PC-3 (cell line): ENCODE measurements around the gene FOXI2. TPM values are rescaled to one million over a fixed set of nuclear protein-coding genes. Genes with fewer than 3 reads are reported as not detected.

Experiments
- ATAC-seq: fragments of 200-7000 bp; cut with Tn5 transposase; 2 replicates; pipeline ENCODE4 v1.9.1; 2020; ENCODE audit warnings: mild to moderate bottlenecking, moderate library complexity
- BruUV-seq: library from RNA; stranded (reverse); fragments of 400-500 nt; replicated peaks from 2 replicates; lab custom pipeline; 2021; lab: Mats Ljungman, UMichigan
- CTCF ChIA-PET: fragments of 300-600 bp; sonication (Branson Sonifier 250); formaldehyde crosslinking; loops from one replicate; lab custom pipeline; 2022; ENCODE audit warnings: antibody characterized with exemption; lab: Charles Lee
- POLR2A ChIA-PET: fragments of 300-600 bp; sonication (Branson Sonifier 250); formaldehyde crosslinking; loops from one replicate; lab custom pipeline; 2022; ENCODE audit warnings: antibody characterized with exemption; ENCODE audit not compliant: unreplicated experiment; lab: Charles Lee
- DNase-seq: peaks from one replicate; pipeline ENCODE4 v3.0.0-alpha.2; 2015
- H2AFZ ChIP-seq: fragments of 300-600 bp; sonication (generic); 2 replicates; pipeline ENCODE4 v1.6.0; 2016; ENCODE audit warnings: antibody characterized with exemption, low read length
- H3F3A ChIP-seq: fragments of 300-600 bp; sonication (generic); one replicate; pipeline ENCODE4 v1.6.0; 2017; ENCODE audit warnings: antibody characterized with exemption, low read length, control low read depth, mild to moderate bottlenecking; ENCODE audit not compliant: unreplicated experiment
- H3K27ac ChIP-seq: fragments of 300-600 bp; sonication (generic); 2 replicates; pipeline ENCODE4 v1.5.1; 2016; ENCODE audit warnings: mild to moderate bottlenecking, low read length
- H3K27me3 ChIP-seq: fragments of 300-600 bp; sonication (generic); 2 replicates; pipeline ENCODE4 v1.6.1; 2016; ENCODE audit warnings: low read length, mixed read lengths
- H3K36me3 ChIP-seq: fragments of 300-600 bp; sonication (generic); 2 replicates; pipeline ENCODE4 v1.6.1; 2016; ENCODE audit warnings: low read depth, mixed run types, low read length, mixed read lengths
- H3K4me1 ChIP-seq: fragments of 300-600 bp; sonication (generic); 2 replicates; pipeline ENCODE4 v1.5.1; 2016; ENCODE audit warnings: low read length; ENCODE audit not compliant: insufficient read depth
- H3K4me2 ChIP-seq: fragments of 300-600 bp; sonication (generic); 2 replicates; pipeline ENCODE4 v1.6.0; 2016; ENCODE audit warnings: low read length
- H3K4me3 ChIP-seq: fragments of 300-600 bp; sonication (generic); 2 replicates; pipeline ENCODE4 v1.5.1; 2016; ENCODE audit warnings: mild to moderate bottlenecking, low read length, mixed read lengths
- H3K79me2 ChIP-seq: fragments of 300-600 bp; sonication (generic); 2 replicates; pipeline ENCODE4 v1.6.1; 2017; ENCODE audit warnings: low read length, mixed read lengths
- H3K9ac ChIP-seq: fragments of 300-600 bp; sonication (generic); 2 replicates; pipeline ENCODE4 v1.6.0; 2016; ENCODE audit warnings: mild to moderate bottlenecking, low read length
- H3K9me2 ChIP-seq: fragments of 300-600 bp; sonication (generic); replicated peaks from 2 replicates; pipeline ENCODE4 v1.6.1; 2016; ENCODE audit warnings: mixed run types, low read length, mixed read lengths
- H3K9me3 ChIP-seq: fragments of 300-600 bp; sonication (generic); 2 replicates; pipeline ENCODE4 v1.6.1; 2016; ENCODE audit warnings: low read length, mixed read lengths
- H4K20me1 ChIP-seq: fragments of 300-600 bp; sonication (generic); 2 replicates; pipeline ENCODE4 v1.6.1; 2016; ENCODE audit warnings: low read length, mixed read lengths
- EZH2 ChIP-seq: fragments of 300-600 bp; sonication (generic); IDR thresholded peaks from one replicate; pipeline ENCODE4 v1.6.1; 2017; ENCODE audit warnings: antibody characterized with exemption, mild to moderate bottlenecking, low read length; ENCODE audit not compliant: unreplicated experiment
- EZH2phosphoT487 ChIP-seq: fragments of 300-600 bp; sonication (generic); IDR thresholded peaks from 2 replicates; pipeline ENCODE4 v1.6.1; 2018; ENCODE audit warnings: mild to moderate bottlenecking, antibody characterized with exemption, low read length, borderline replicate concordance
- intact Hi-C: fragments of 100-400 bp; cut with micrococcal nuclease; formaldehyde crosslinking; loops from 2 replicates; pipeline ENCODE4 v1.9.0; 2023
- total RNA-seq: library from RNA; depleted of rRNA; stranded (reverse); fragments of >200 nt; gene quantifications from 2 replicates; pipeline ENCODE4 v1.2.3, GENCODE V29; 2014; rRNA removed
- TF ChIP-seq, protein P1 (sequence below): fragments of 300-600 bp; sonication (generic); conservative IDR thresholded peaks from 2 replicates; pipeline ENCODE4 v1.5.1; 2017; ENCODE audit warnings: antibody characterized with exemption, low read depth, mild to moderate bottlenecking, low read length

The FOXI2 gene
- total RNA-seq, 1 experiment from 2014 or later: not detected

DNA sequence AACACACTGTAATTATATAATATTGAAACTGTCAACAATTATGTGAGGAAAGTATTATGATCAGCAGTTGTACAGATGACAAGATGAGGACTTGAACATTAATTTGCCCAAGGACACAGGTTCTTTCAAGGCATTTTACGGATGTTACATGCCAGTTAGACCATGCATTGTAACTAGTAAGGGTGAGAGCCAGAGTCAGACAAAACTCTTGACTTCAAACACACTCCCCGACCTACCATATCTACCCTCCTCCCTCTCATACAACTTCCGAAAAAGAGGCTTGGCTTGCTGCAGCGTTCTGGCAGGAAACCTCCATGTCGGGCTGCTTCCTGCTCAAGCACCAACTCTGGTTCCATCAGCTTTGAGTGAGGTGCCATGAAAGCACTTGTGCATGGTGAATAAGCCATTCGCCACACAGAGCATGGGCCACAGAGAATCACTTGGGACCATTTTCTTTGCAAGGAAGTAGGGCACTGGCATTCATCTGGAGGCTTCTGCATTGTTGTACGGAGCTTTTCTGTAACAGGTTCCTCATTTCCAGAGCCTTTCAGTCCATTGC lies 53.2 kb downstream of the FOXI2 start:
- Histone ChIP-seq H3K27me3 (peaks cover 25% of the 10 kb centered on the region), H3K9me2 (no peaks in the 10 kb centered on the region), H3K79me2 (no peaks in the 10 kb centered on the region), H3F3A (no peaks in the 10 kb centered on the region), H3K4me3 (no peak overlapping the region), H3K9ac (no peak overlapping the region), H2AFZ (no peak overlapping the region), H3K9me3 (no peaks in the 10 kb centered on the region), H3K4me2 (no peak overlapping the region), H4K20me1 (no peaks in the 10 kb centered on the region), H3K4me1 (no peaks in the 10 kb centered on the region), H3K27ac (no peak overlapping the region), H3K36me3 (no peaks in the 10 kb centered on the region)
- ATAC-seq (no peak), DNase-seq (no peak)
- ChIA-PET POLR2A (no interaction called here), CTCF (no interaction called here)
- TF ChIP-seq EZH2 (no peak), EZH2phosphoT487 (no peak)
- TF ChIP-seq, protein P1, sequence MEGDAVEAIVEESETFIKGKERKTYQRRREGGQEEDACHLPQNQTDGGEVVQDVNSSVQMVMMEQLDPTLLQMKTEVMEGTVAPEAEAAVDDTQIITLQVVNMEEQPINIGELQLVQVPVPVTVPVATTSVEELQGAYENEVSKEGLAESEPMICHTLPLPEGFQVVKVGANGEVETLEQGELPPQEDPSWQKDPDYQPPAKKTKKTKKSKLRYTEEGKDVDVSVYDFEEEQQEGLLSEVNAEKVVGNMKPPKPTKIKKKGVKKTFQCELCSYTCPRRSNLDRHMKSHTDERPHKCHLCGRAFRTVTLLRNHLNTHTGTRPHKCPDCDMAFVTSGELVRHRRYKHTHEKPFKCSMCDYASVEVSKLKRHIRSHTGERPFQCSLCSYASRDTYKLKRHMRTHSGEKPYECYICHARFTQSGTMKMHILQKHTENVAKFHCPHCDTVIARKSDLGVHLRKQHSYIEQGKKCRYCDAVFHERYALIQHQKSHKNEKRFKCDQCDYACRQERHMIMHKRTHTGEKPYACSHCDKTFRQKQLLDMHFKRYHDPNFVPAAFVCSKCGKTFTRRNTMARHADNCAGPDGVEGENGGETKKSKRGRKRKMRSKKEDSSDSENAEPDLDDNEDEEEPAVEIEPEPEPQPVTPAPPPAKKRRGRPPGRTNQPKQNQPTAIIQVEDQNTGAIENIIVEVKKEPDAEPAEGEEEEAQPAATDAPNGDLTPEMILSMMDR: no peak
- no TSS peak for BruUV-seq
- intact Hi-C loops: no loop called here

Other genes with a start within 250 kb of the FOXI2 start
- not detected in 2 replicates for gene NPS, start 187.9 kb upstream of the FOXI2 start, total RNA-seq
- not detected in 2 replicates for gene CLRN3, start 155.8 kb downstream of the FOXI2 start, total RNA-seq
- gene PTPRE, start 169.9 kb downstream of the FOXI2 start, total RNA-seq: 3.1 and 5.0 TPM in 2 replicates